NCI-H187 treated with DMSO at 0.1 percent for 48 hours (cell line): Measurements from ENCODE around the gene PKDREJ.
"Not testable (repeated sequence)": the region's sequence is repeated elsewhere in the genome, so short reads cannot be mapped to it uniquely, and the experiment has no call there.

Experiments used
- DNase-seq: peaks from one replicate; lab custom pipeline; 2025; lab: John Stamatoyannopoulos, UW

The PKDREJ gene

DNA sequence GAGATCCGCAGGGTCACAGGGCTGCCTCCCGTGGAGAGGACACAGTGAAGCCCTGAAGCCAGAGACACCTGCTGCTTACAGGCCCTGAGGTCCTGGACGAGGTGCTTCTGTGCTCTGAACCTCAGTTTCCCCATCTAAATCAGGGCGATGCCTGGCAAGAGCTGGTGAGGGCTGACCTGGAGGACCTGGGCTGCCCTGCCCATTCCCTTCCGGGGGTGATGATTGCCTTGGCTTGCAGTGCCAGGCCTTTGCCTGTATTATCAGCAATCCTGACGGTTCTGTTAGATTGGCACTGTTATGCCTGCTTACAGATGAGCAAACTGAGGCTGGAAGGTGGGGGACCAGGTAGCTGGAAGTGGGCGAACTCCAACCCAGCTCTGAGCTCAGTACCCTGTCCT is 25.7 kb upstream of the PKDREJ start:
- no peak for DNase-seq

DNA sequence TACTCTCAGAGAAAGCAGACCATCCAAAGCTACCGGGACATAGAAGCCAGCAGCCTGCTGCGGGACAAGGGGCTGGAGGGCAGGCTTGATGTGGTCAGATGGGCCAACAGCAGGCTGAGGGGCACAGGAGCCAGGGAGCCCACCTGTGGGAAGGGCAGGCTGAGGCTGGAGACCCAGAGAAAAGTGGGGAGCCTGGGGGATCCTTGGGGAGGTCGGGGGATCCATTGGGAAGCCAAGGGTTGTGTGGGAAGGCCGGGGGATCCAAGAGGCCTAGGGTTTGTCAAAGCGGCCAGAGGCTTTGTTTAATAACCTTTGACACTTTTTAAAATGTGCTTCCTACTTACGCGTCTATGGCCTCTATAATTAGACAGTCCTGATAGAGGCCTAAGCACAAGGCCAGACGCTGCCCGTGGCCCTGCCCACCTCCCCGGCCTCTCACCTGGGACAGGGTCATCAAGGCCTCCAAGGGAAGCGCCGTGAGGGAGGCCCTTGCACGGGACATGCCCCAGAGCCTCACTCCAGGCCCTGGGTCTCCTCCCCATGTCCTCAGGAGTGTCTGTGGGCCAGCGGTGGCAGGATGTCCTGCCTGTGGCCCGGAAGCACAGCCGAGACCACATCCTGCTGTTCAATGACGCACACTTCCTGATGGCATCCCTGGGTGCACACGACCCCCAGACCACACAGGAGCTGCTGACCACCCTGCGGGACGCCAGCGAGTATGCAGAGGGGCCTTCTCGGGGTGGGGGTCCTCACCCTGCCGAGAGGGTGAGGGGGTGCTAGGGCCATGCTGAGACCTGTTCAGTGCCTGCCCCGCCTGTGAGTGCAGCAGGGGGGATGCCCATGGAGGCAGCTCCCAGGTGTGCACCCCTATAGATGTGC is 25.0 kb upstream of the PKDREJ start:
- no peak for DNase-seq

DNA sequence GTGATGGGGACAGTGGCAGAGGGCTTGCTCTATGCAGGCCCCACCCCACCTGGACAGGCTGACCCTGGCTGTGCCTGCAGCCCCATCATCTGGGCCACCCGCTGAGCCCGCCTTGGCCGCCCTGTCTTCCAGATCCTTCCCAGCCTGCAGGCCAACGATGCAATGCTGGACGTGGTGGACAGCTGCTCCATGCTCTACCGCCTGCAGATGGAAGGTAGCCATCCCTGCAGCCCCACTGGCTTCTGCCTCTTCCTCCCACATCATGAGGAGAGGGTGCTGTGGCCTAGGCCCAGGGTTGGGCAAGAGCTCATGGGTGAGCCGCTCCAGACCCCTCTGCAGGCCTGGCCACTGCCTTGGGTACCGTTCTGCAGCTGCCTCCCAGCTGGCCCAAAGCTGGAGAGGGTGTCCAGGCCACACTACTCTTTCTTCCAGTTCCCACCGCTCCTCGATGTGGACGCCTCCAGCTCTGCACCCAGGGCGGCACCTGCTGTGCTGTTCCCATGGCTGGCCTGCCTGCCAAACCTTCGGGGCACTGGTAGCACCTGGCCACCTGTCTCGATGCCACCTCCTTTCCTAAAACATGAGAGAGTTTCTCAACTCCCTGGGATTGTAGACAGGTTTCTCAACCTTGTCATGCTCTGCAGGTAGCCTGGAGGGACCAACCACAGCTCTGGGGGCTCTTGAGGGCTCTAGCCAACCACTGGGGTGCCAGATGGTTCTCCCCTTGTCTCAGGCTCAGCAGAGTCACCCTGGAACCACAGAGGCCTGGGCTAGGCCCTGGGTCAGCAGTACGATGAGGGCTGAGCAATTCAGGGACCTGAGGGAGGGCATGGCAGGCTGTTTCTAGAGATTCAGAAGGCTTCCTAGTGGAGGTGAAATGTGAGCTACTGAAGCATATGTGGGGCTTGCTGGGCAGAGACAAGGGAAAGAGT is 24.1 kb upstream of the PKDREJ start:
- DNase-seq: no peak

DNA sequence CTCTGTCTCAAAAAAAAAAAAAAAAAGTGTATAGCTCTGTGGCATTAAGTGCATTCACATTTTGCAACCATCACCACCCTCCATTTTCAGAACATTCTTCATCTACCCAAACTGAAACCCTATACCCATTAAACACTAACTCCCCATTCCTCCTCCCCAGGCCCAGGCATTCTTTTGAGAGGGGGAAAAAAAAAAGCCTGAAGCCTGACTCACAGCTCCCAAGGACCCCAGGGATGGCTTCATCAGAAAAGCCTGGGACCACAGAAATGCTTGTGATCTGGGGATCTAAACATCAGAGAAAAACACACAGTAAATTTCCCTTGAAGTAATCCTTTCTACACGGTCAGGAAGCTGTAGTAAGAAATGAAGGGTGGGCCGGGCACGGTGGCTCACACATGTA is 22.9 kb upstream of the PKDREJ start:
- DNase-seq: no peak

DNA sequence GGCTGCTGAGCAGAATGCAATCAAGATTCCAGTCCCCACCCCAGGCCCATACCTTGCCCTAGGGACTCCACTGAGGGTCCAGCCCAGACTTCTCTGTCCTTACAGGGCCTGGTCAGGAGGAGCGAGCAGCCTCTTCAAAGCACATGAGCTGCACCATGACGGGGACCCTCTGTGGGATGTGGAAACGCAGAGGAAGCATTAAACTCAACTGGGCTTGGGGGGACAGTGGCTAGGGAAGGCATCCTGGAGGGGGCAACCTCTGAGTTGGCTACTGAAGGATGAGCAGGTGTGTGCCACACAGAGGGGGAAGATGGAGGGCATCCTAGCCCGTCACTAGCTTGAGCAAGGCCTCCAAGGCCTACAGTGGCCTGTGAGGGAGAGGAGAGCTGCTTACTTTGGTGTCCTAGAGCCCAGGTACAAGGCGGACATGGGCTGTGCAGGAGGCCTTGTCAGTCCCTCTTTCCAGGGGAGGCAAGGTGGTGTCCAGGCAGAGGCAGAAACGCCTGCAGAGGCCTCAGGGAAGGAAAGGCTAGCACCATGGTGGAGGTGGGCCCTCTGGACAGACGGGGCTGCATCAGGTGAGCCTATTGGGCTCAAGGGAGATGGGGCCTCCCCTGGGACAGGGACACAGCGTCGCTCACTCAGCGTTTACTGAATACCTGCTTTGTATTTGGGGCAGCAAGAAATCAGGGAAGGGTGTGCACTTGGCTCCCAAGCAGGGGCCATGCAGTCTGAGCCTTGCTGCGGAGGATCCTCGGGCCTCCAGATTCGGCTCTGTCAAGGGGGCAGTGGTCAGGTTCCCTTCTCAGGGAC is 18.9 kb upstream of the PKDREJ start:
- no peak for DNase-seq

DNA sequence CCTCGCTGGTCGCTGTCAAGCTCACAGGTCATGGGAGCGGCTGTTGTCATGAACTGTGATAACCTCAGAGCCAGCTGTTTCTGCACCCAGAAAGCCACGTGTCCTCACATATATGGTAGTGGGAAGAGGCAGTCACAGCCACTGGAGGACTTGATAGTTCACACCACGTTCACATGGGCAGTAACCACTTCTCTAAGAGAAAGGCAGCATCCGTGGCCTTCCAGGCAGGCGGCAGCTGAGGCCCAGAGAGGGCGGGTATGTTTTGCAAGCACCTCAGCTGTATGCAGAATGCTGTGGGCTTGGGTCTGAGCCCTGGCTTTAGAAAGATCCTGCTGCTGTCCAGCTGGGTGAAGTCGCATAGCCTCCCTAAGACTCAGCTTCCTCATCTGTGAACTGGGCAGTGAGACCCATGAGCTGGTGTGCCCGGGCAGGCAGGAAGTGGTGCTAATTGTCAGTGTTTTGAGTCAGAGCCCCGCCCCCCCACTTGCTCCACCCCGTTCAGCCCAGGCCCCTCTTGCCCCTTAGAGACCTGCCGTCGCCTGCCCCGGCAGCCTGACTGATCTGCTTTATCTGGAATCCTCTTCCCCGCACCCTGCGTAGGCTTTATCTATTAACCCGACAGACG is 18.0 kb upstream of the PKDREJ start:
- DNase-seq: no peak

DNA sequence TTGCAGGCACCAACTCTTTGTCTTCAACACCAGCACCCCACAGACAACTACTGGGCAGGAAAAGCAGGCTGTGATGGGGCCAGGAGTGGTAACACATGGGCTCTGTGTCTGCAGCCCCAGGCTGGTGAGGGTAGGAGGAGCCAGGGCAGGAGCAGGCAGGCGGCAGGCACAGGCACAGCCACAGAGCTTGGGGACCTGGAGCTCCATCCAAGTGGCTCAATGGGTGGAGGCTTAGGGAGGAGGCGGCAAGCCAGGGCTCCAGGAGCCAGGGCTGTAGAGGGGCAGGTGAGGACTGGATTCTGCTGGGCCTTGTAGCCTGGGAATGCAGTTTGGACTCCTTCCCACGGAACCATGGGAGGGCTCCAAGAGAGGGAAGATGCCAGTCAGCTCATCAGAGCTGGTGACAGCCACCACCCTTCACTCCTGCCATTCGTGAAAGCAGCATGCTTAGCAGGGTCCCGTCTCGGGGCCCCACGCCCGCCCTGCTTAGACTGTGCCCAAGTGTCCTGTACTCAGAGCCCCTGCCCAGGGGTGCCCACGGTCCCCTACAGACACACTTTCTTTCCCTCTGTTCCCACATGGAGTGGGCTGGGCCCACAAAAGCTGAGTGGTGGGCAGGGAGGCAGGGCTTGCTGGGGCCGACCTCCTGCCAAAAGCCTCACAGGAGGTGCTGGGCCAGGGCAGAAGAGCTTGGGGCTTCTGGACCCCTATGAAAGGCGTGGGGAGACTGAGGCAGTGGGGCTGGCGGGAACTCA is 17.1 kb upstream of the PKDREJ start:
- no peak for DNase-seq

DNA sequence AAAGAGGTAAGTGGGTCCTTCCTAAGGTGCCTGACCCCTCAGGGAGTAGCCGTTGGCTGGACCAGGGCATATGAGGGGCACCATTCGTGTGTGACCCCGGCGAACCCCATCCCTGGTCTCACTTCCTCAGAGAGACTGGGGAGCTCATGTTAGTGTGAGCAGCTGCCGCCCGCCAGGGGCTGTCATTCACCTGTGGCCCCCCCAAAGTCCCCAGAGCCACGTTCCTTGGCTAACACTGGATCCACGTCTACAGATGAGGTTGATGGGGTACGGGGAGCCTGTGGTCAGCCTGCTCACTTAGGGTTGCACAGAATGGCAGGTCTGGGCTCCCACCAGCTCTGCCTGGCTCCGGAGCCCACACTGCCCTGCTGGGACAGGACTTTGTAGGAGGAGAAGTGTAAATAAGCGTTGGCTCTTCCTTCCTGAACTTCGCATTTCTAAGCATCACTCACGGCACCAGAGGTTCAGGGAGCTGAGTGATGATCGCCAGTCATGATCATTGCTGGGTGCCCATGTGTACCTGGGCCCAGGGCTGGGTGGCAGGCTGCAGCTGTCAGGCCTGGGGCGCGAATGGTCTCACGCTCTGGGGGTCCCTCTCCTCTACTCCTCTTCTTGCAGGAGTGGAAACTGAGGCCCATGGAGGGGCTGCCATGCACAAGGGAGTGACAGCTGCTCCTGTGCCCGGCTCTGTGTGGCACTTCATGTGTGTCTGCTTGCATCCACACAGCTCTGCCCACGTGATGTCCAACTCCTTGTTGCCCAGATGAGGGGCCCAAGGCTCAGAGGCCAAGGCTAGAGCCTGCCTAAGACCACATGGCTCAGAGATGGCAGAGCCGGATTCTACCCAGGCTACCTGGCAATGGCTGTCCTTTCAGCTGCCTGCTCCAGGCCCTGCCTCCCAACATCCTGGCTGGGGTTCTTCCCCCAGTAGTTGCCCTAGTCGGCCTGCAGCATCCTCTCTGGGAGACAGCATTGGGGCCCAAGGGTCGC is 15.8 kb upstream of the PKDREJ start:
- DNase-seq: no peak

DNA sequence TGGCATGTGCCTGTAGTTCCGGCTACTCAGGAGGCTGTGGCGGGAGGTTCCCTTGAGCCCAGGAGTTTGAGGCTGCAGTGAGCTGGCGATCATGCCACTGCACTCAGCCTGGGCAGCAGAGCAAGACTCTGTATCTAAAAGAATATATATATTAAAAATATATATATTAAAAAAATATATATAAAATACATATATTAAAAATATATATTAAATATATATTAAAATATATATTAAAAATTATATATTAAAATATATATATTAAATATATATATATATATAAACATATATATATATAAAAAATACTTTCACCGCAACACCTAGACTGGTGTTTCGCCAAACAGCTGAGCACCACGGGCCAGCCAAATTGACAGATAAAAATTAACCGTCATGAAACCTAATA is 13.4 kb upstream of the PKDREJ start:
- no peak for DNase-seq

DNA sequence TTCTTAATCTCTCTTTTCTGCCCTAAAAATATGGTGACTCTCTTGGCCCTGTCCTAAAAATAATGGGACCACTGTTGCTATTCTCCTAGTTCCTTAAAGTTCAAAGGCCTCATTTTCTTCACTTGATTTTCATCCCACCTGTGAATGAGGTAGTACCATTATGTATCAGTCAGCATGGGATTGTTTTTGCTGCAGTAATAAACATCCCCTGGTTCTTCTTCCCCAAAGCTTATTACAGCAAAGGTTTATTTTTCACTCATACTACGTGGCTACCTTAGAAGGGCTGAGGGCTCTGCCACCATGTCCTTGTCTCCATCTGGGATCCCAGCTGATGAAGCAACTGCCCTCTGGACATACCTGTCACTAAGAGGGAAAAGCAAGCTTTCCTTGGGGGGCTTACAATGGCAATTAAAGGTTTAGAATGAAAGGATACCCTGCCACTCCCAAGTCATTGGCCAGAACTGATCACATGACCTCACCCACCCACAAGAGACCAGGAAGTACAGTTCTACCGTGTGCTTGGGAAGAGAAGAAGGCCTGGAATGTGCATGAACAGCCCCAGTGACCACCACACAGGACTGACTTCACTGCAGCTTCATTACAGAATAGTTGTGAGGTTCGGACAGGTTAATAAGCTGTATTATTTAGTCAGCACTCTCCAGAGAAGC is 12.4 kb upstream of the PKDREJ start:
- no peak for DNase-seq

DNA sequence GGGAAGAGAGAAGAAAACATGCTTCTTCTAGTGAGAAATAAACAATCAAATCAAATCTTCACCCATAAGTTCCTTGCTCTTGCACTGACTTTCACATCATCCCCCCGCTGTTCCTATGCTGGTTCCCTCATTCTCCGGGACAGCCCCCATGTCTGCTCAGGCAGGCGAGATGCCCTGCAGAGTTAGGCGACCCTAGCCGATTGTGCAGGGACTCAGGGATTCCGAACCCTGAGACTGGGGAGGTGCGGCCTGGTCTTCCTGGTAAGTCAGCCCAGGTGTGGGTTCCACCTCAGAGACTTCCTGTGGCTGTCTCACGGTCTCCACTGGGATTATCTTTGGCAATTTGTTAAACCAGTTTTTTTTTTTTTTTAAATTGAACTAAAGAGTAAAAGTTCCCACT is 11.2 kb upstream of the PKDREJ start:
- DNase-seq: no peak

DNA sequence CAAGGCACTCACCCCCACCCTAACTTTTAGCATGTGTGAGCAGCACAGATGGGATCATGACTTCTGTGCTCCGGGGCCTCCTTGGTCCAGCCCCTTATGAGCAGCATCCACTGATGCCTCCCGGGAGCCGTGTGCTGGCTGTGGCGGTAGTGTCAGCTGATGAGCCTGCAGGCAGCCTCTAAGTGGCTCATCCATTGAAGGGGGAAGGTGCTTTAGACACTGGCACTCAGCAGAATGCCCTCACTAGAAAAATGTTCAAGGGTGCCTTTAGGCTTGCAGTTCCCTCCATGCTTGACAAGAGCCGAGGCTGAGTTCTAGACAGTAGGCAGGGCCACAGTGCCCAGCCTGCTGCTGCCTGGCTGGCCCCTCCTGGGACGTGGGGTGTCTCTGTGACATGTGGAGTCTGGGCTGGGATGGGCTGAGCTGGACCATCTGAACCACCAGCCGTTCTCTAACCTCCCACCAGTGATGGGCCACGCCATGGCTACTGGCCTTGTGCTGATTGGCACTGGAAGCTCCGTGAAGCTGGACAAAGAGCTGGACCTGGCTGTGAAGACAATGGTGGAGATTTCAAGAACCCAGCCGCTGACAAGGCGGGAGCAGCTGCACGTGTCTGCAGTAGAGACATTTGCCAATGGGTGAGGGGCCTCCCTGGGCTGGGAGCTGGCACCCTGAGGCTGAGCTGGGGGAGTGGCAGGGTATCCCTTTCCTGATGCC is 10.4 kb upstream of the PKDREJ start:
- DNase-seq: no peak

DNA sequence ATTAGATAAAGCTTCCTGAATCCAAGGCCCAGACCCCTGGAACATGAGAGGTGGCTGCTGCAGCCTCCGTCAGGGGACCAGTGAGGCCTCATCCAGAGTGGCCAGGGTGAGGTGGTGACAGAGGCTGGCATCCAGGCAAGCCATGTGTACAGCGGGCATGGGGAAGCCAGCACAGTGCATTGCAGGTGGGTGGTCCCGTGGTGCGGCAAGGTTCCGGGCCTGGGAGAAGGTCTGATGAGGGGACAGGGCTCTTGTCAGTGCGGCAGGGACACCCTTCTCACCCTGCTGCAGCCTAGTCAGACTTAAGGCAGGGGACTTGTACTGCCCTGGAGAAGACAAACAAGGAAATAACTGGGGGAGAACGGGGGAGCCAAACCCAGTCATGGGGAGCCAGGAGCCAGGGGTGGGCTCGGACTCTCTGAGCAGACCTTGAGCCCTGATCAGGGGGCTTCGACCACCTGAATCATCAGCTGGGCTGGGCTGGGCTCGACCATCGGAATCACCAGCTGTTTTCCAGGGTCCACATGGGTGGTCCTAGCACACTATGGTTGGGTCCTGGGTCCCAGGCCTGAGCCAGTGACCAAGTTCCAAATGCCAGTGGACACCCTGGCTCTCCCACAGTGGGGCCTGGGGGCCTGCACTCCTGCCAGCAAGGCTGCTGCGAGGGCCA is 9.8 kb upstream of the PKDREJ start:
- DNase-seq: no peak

DNA sequence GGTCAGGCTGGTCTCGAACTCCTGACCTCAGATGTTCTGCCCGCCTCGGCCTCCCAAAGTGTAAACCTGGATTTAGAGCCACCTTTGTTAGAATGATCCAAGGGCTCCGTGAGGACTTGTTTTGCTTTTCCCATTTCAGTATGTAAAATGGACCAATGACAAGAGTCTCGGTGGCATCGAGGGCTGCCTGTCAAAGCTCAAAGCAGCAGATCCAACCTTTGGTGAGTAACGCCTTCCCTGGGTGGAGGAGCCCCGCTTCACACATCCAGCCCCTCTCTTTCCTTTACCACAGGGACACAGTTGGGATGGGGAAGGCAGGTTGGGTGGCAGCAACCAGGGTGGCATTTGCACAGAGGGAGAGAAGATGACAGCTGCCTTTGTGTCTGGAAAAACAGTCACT is 9.1 kb upstream of the PKDREJ start:
- no peak for DNase-seq

DNA sequence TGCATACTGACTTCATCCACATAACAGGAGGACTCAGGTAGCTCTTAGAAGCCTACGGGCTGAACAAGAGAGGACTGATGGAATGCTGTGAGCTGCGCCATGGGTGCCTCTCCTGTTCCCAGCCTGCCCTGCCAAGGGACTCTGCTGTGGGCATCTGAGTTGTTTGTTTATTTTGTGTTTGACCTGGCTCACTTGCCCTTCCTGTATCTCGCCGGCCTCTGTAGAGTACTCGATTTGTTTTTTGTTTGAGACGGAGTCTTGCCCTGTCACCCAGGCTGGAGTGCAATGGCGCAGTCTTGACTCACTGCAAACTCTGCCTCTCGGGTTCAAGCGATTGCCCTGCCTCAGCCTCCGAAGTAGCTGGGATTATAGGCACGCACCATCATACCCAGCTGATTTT is 6.4 kb upstream of the PKDREJ start:
- DNase-seq: no peak

DNA sequence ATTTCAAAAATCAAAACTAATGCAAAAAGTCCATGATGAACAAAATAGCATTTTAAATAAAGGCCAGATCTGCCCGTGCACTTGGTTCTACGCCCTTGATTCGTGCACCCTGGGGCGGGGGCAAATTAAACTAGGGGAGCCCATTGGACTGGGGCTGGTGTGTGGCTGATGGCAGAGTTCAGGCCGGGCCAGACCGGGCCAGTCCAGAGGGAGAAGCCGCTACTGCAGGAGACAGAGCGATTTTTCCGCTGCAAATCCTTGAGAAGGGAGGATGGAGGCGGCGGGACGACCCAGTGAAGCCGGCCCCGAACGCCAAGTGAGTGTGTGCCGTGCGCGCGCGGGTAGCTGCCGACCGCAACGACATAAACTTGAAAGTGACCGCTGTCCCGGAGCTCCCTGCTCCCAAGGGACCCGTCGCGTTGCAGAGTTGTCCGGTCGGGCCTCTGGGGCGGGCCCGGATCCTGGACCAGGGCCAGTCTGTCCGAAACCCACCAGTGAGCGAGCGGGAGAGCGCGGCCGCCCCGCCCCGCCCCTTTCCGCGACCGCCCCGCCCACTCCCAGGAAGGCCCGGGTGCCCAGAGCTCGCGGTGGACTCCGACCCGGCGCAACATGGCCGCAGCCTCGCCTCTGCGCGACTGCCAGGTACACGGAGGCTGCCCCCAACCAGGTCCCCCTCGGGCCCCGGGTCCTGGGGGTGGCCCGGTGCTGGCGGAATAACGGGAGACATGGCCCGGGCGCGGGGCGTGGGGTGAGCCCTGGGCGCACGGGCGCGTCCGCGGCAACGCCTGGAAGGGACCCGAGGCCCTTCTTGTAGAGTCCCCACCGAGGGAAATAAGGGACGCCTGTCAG is 4.5 kb upstream of the PKDREJ start, which contains the start of gene TTC38:
TTC38 (plus strand) TSS at position 578 of the 849 bp plus-strand sequence; CDS start at position 610, 32 bp downstream.
- DNase-seq: no peak

DNA sequence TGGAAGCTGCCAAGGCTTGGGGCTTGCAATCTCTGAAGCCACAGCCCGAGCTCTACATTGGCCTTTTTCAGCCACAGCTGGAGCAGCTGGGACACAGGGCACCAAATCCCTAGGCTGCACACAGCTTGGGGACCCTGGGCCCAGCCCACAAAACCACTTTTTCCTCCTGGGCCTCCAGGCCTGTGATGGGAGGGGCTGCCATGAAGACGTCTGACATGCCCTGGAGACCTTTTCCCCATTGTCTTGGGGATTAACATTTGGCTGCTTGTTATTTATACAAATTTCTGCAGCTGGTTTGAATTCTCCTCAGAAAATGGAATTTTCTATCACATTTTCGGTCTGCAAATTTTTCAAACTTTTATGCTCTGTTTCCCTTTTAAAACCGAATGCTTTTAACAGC is 2.5 kb upstream of the PKDREJ start:
- DNase-seq: not testable (repeated sequence)
